Body of pancreas (tissue), 4 donors: ENCODE data around the gene DOCK3. TPM values are rescaled to one million over a fixed set of nuclear protein-coding genes. Genes with fewer than 3 reads are reported as not detected.

Experiments
- ATAC-seq: fragments of 150-250 bp; one replicate; pipeline ENCODE4 v1.9.1; 2016
- DNase-seq, 4 donors: peaks; one replicate each; pipeline ENCODE4 v3.0.0-alpha.2; 2019
- H3K27ac ChIP-seq, 4 donors: fragments of 200-600 bp; sonication (generic); 1 replicate in 3 of 4; 2 replicates in 1 of 4; pipeline versions ENCODE4 v1.5.1 to v1.6.1; 2016 to 2019; ENCODE audit warnings: mild to moderate bottlenecking in 1 of 4, mixed read lengths in 1 of 4, moderate library complexity in 1 of 4
- H3K27me3 ChIP-seq, 2 donors: fragments of 200-600 bp; sonication (generic); one replicate each; pipeline ENCODE4 v1.6.0; 2016; ENCODE audit warnings: mild to moderate bottlenecking in 1 of 2
- H3K36me3 ChIP-seq, 2 donors: fragments of 200-600 bp; sonication (generic); replicated peaks in 1 of 2; 2 replicates each; pipeline ENCODE4 v1.5.1; 2016; ENCODE audit warnings: low read depth in 2 of 2; ENCODE audit not compliant: insufficient read depth in 1 of 2
- H3K4me1 ChIP-seq: fragments of 200-600 bp; sonication (generic); one replicate; pipeline ENCODE4 v1.6.0; 2016
- H3K4me3 ChIP-seq, 2 donors: fragments of 200-600 bp; sonication (generic); 1 replicate in 1 of 2; 2 replicates in 1 of 2; pipeline ENCODE4 v1.5.1; 2016 to 2019
- H3K9me3 ChIP-seq, 3 donors: fragments of 200-600 bp; sonication (generic); 1 replicate in 2 of 3; 2 replicates in 1 of 3; pipeline ENCODE4 v1.5.1; 2016
- CTCF ChIP-seq, 7 experiments: fragments of 450-650 bp in 4 of 7; fragments of 200-600 bp in 3 of 7; sonication (generic) in 3 of 7; IDR thresholded peaks; one replicate each; pipeline ENCODE4 v1.5.1; 2016 to 2019; ENCODE audit warnings: antibody characterized with exemption in 7 of 7
- POLR2A ChIP-seq, 3 donors: fragments of 450-650 bp; IDR thresholded peaks; one replicate each; pipeline ENCODE4 v1.6.1; 2016; ENCODE audit warnings: antibody characterized with exemption in 3 of 3, mild to moderate bottlenecking in 2 of 3
- WGBS, 2 donors: methylation state at CpG; one replicate each; pipeline ENCODE4 v1.1.5; 2017; 5-methylcytosine and 5-hydroxymethylcytosine counted together
- intact Hi-C: fragments of 100-400 bp; cut with DNase I; formaldehyde crosslinking; loops from one replicate; pipeline ENCODE4 v1.15.1; 2023
- total RNA-seq, 2 donors: library from RNA; depleted of rRNA; stranded (reverse); fragments of >200 nt; gene quantifications; one replicate each; pipeline ENCODE4 v1.1.0, GENCODE V29; 2016

Gene DOCK3
- total RNA-seq, 2 donors from 2014 or later = 0.52 TPM; not detected in 1

- H3K27me3 ChIP-seq = no peaks in the 10 kb centered on the region
- H3K4me1 ChIP-seq = no peaks in the 10 kb centered on the region
- no peak for TF ChIP-seq POLR2A (IDR thresholded peaks at IDR 0.05)
- TF ChIP-seq CTCF (IDR thresholded peaks at IDR 0.05) = no peak
- no peak for DNase-seq
- no peak overlapping the region for H3K4me3 ChIP-seq
- 69 to 70% methylated on average over 5 of the region's 5 CpGs for WGBS, 2 donors
- H3K27ac ChIP-seq = no peak overlapping the region
- ATAC-seq = no peak
- no peaks in the 10 kb centered on the region for H3K9me3 ChIP-seq
- H3K36me3 ChIP-seq = no peaks in the 10 kb centered on the region
- intact Hi-C loops = loop anchor here (10.0 kb wide), 1 partner anchor 741 kb away; no protein-coding TSS in a partner anchor
Measured at GRCh38 chr3:50633230-50633790, 41.4 kb upstream of the DOCK3 start.

GRCh38 chr3:50635066-50635465, 39.7 kb upstream of the DOCK3 start:
- ATAC-seq = no peak
- Histone ChIP-seq H3K27ac (no peak overlapping the region), H3K27me3 (no peaks in the 10 kb centered on the region), H3K9me3 (no peaks in the 10 kb centered on the region), H3K4me1 (no peaks in the 10 kb centered on the region), H3K36me3 (no peaks in the 10 kb centered on the region), H3K4me3 (no peak overlapping the region)
- no peak for DNase-seq
- TF ChIP-seq CTCF (IDR thresholded peaks at IDR 0.05) (no peak), POLR2A (IDR thresholded peaks at IDR 0.05) (no peak)
- intact Hi-C loops = loop anchor here (10.0 kb wide), 1 partner anchor 740 kb away; no protein-coding TSS in a partner anchor

GRCh38 chr3:50637011-50637410, 37.7 kb upstream of the DOCK3 start:
- Histone ChIP-seq H3K27ac (no peak overlapping the region), H3K9me3 (no peaks in the 10 kb centered on the region), H3K4me3 (no peak overlapping the region), H3K27me3 (no peaks in the 10 kb centered on the region), H3K4me1 (no peaks in the 10 kb centered on the region), H3K36me3 (peaks cover 0 to 9% of the 10 kb centered on the region in 2 donors)
- no peak for TF ChIP-seq CTCF (IDR thresholded peaks at IDR 0.05)
- TF ChIP-seq POLR2A (IDR thresholded peaks at IDR 0.05) = no peak
- ATAC-seq = no peak
- DNase-seq = no peak
- intact Hi-C loops = loop anchor here (10.0 kb wide), 1 partner anchor 738 kb away; no protein-coding TSS in a partner anchor
- WGBS, 2 donors = 95 to 98% methylated on average over 4 of the region's 4 CpGs

GRCh38 chr3:50637945-50638344, 36.8 kb upstream of the DOCK3 start:
- ATAC-seq (no peak), DNase-seq (no peak)
- intact Hi-C loops = loop anchor here (10.0 kb wide), 1 partner anchor 737 kb away; no protein-coding TSS in a partner anchor
- Histone ChIP-seq H3K4me1 (no peaks in the 10 kb centered on the region), H3K4me3 (no peak overlapping the region), H3K36me3 (peaks cover 0 to 9% of the 10 kb centered on the region in 2 donors), H3K27ac (no peak overlapping the region), H3K27me3 (no peaks in the 10 kb centered on the region), H3K9me3 (no peaks in the 10 kb centered on the region)
- TF ChIP-seq CTCF (IDR thresholded peaks at IDR 0.05) (no peak), POLR2A (IDR thresholded peaks at IDR 0.05) (no peak)
- WGBS, 2 donors = 69 to 83% methylated on average over 3 of the region's 3 CpGs

GRCh38 chr3:50639055-50639494, 35.7 kb upstream of the DOCK3 start:
- no peak for TF ChIP-seq POLR2A (IDR thresholded peaks at IDR 0.05)
- no peak for TF ChIP-seq CTCF (IDR thresholded peaks at IDR 0.05)
- Histone ChIP-seq H3K27ac (no peak overlapping the region), H3K36me3 (peaks cover 0 to 9% of the 10 kb centered on the region in 2 donors), H3K27me3 (no peaks in the 10 kb centered on the region), H3K4me1 (no peaks in the 10 kb centered on the region), H3K9me3 (no peaks in the 10 kb centered on the region), H3K4me3 (no peak overlapping the region)
- intact Hi-C loops = loop anchor here (10.0 kb wide), 1 partner anchor 736 kb away; no protein-coding TSS in a partner anchor
- WGBS, 2 donors = 87 to 94% methylated on average over 4 to 6 of the region's 6 CpGs
- DNase-seq (no peak), ATAC-seq (no peak)
